ENCODE results near the gene PPP1R3E.
"Not testable (repeated sequence)": the region's sequence is repeated elsewhere in the genome, so short reads cannot be mapped to it uniquely, and the experiment has no call there.

Gene PPP1R3E

GRCh38 chr14:23297611-23298277 lies 4.9 kb downstream of the PPP1R3E start:
- no peak for DNase-seq

- no peak for DNase-seq
These were observed 5.6 kb downstream of the PPP1R3E start for GRCh38 chr14:23297096-23297495.

GRCh38 chr14:23296012-23296777 lies 6.5 kb downstream of the PPP1R3E start:
- no peak for DNase-seq

GRCh38 chr14:23294734-23295561 lies 7.7 kb downstream of the PPP1R3E start:
- peak; percentile 74 for DNase-seq

GRCh38 chr14:23286902-23287479 lies 15.7 kb downstream of the PPP1R3E start:
- DNase-seq = no peak

GRCh38 chr14:23286020-23286901 lies 16.4 kb downstream of the PPP1R3E start, which contains the start of gene HOMEZ:
TSS of gene HOMEZ (minus strand) at chr14:23286132. CDS start at chr14:23285952, 180 bp downstream.
- DNase-seq = peak; percentile 97

GRCh38 chr14:23285530-23286019 lies 17.1 kb downstream of the PPP1R3E start:
- DNase-seq = no peak

- DNase-seq = peak; percentile 25
These were observed 17.8 kb downstream of the PPP1R3E start for GRCh38 chr14:23284654-23285529.

- no peak for DNase-seq
These were observed 21.4 kb downstream of the PPP1R3E start for GRCh38 chr14:23281247-23281646.

GRCh38 chr14:23277928-23278327 lies 24.7 kb downstream of the PPP1R3E start:
- not testable (repeated sequence) for DNase-seq

- no peak for DNase-seq
These were observed 25.5 kb downstream of the PPP1R3E start for GRCh38 chr14:23277189-23277588.

- no peak for DNase-seq
These were observed 27.2 kb downstream of the PPP1R3E start for GRCh38 chr14:23275412-23275811.

- no peak for DNase-seq
These were observed 33.5 kb downstream of the PPP1R3E start for GRCh38 chr14:23269193-23269592.

- DNase-seq = not testable (repeated sequence)
These were observed 41.8 kb downstream of the PPP1R3E start for GRCh38 chr14:23260849-23261248.

- DNase-seq = no peak
These were observed 43.2 kb downstream of the PPP1R3E start for GRCh38 chr14:23259426-23259825.

GRCh38 chr14:23258256-23258655 lies 44.4 kb downstream of the PPP1R3E start:
- no peak for DNase-seq

GRCh38 chr14:23252420-23253333 lies 50.0 kb downstream of the PPP1R3E start:
- DNase-seq = no peak

- DNase-seq = no peak
These were observed 50.7 kb downstream of the PPP1R3E start for GRCh38 chr14:23252006-23252405.

GRCh38 chr14:23249824-23250223 lies 52.8 kb downstream of the PPP1R3E start:
- DNase-seq = no peak

- no peak for DNase-seq
These were observed 54.1 kb downstream of the PPP1R3E start for GRCh38 chr14:23248601-23249000.
